Activated naive CD8-positive, alpha-beta T cell (primary cell): ENCODE measurements around the gene GALNS.
A peak's percentile ranks its signal among the peaks of the same experiment; 100 is the strongest.

Experiments used
- H3K27ac Mint-ChIP-seq: one replicate; pipeline ENCODE4 v1.8.0; 2021; ENCODE audit warnings: mixed read lengths
- H3K27me3 Mint-ChIP-seq: one replicate; pipeline ENCODE4 v1.8.0; 2021; ENCODE audit warnings: mixed read lengths
- H3K36me3 Mint-ChIP-seq: one replicate; pipeline ENCODE4 v1.8.0; 2021; ENCODE audit warnings: mixed read lengths
- H3K4me1 Mint-ChIP-seq: one replicate; pipeline ENCODE4 v1.8.0; 2021; ENCODE audit warnings: low read depth, mixed read lengths
- H3K4me3 Mint-ChIP-seq: one replicate; pipeline ENCODE4 v1.8.0; 2021; ENCODE audit warnings: mild to moderate bottlenecking, mixed read lengths
- H3K9me3 Mint-ChIP-seq: one replicate; pipeline ENCODE4 v1.8.0; 2021; ENCODE audit warnings: low read depth, mixed read lengths

GALNS gene

GRCh38 chr16:88807626-88808453, 48.9 kb downstream of the GALNS start:
- Mint-ChIP-seq H3K27ac (no peak overlapping the region), H3K9me3 (no peaks in the 10 kb centered on the region), H3K36me3 (no peaks in the 10 kb centered on the region), H3K4me3 (peak overlapping the region; percentile 10), H3K4me1 (peaks cover 7% of the 10 kb centered on the region), H3K27me3 (no peaks in the 10 kb centered on the region)

GRCh38 chr16:88807142-88807625, 49.6 kb downstream of the GALNS start:
- Mint-ChIP-seq H3K4me1 (peaks cover 8% of the 10 kb centered on the region), H3K9me3 (no peaks in the 10 kb centered on the region), H3K27me3 (no peaks in the 10 kb centered on the region), H3K4me3 (peak overlapping the region; percentile 52), H3K27ac (peak overlapping the region; percentile 61), H3K36me3 (no peaks in the 10 kb centered on the region)

GRCh38 chr16:88806491-88807111, 50.1 kb downstream of the GALNS start:
- Mint-ChIP-seq H3K36me3 (no peaks in the 10 kb centered on the region), H3K4me1 (peaks cover 10% of the 10 kb centered on the region), H3K27me3 (no peaks in the 10 kb centered on the region), H3K9me3 (no peaks in the 10 kb centered on the region), H3K4me3 (no peak overlapping the region), H3K27ac (no peak overlapping the region)

- Mint-ChIP-seq H3K9me3 (no peaks in the 10 kb centered on the region), H3K4me3 (peak overlapping the region; percentile 35), H3K27me3 (no peaks in the 10 kb centered on the region), H3K4me1 (peaks cover 14% of the 10 kb centered on the region), H3K36me3 (no peaks in the 10 kb centered on the region), H3K27ac (no peak overlapping the region)
Measured at GRCh38 chr16:88805887-88806393, 50.8 kb downstream of the GALNS start.

GRCh38 chr16:88805340-88805715, 51.4 kb downstream of the GALNS start:
- peak overlapping the region; percentile 79 for H3K4me3 Mint-ChIP-seq
- no peaks in the 10 kb centered on the region for H3K9me3 Mint-ChIP-seq
- H3K4me1 Mint-ChIP-seq, result peaks cover 17% of the 10 kb centered on the region
- no peaks in the 10 kb centered on the region for H3K27me3 Mint-ChIP-seq
- H3K36me3 Mint-ChIP-seq, result no peaks in the 10 kb centered on the region
- H3K27ac Mint-ChIP-seq, result no peak overlapping the region

GRCh38 chr16:88804552-88805339, 52.0 kb downstream of the GALNS start:
- Mint-ChIP-seq H3K4me1 (peaks cover 19% of the 10 kb centered on the region), H3K36me3 (no peaks in the 10 kb centered on the region), H3K27me3 (no peaks in the 10 kb centered on the region), H3K4me3 (peak overlapping the region; percentile 79), H3K9me3 (no peaks in the 10 kb centered on the region), H3K27ac (peak overlapping the region; percentile 34)

GRCh38 chr16:88804173-88804551, 52.6 kb downstream of the GALNS start:
- Mint-ChIP-seq H3K36me3 (no peaks in the 10 kb centered on the region), H3K4me3 (peak overlapping the region; percentile 79), H3K27ac (peak overlapping the region; percentile 34), H3K4me1 (peaks cover 20% of the 10 kb centered on the region), H3K27me3 (no peaks in the 10 kb centered on the region), H3K9me3 (no peaks in the 10 kb centered on the region)

- Mint-ChIP-seq H3K9me3 (no peaks in the 10 kb centered on the region), H3K27ac (peak within 1 kb of the TSS; percentile 83), H3K4me1 (peaks cover 21% of the 10 kb centered on the region), H3K4me3 (peak within 1 kb of the TSS; percentile 87), H3K36me3 (no peaks in the 10 kb centered on the region), H3K27me3 (no peaks in the 10 kb centered on the region)
Measured at GRCh38 chr16:88803264-88803987, 53.3 kb downstream of the GALNS start, which contains the start of gene CDT1. Gene CDT1 (plus strand): TSS chr16:88803789. CDS start chr16:88803832, 43 bp downstream.

- Mint-ChIP-seq H3K4me3 (no peak overlapping the region), H3K36me3 (no peaks in the 10 kb centered on the region), H3K4me1 (peaks cover 20% of the 10 kb centered on the region), H3K9me3 (no peaks in the 10 kb centered on the region), H3K27me3 (no peaks in the 10 kb centered on the region), H3K27ac (no peak overlapping the region)
Measured at GRCh38 chr16:88800277-88800592, 56.5 kb downstream of the GALNS start.

- Mint-ChIP-seq H3K27ac (no peak overlapping the region), H3K4me3 (no peak overlapping the region), H3K9me3 (no peaks in the 10 kb centered on the region), H3K36me3 (no peaks in the 10 kb centered on the region), H3K4me1 (peaks cover 24% of the 10 kb centered on the region), H3K27me3 (no peaks in the 10 kb centered on the region)
Measured at GRCh38 chr16:88799569-88800276, 57.0 kb downstream of the GALNS start.

- no peaks in the 10 kb centered on the region for H3K36me3 Mint-ChIP-seq
- no peak overlapping the region for H3K4me3 Mint-ChIP-seq
- H3K4me1 Mint-ChIP-seq, result peaks cover 24% of the 10 kb centered on the region
- no peaks in the 10 kb centered on the region for H3K27me3 Mint-ChIP-seq
- H3K27ac Mint-ChIP-seq, result no peak overlapping the region
- H3K9me3 Mint-ChIP-seq, result no peaks in the 10 kb centered on the region
Measured at GRCh38 chr16:88798772-88799455, 57.8 kb downstream of the GALNS start.

- Mint-ChIP-seq H3K4me1 (peaks cover 28% of the 10 kb centered on the region), H3K9me3 (no peaks in the 10 kb centered on the region), H3K36me3 (no peaks in the 10 kb centered on the region), H3K4me3 (no peak overlapping the region), H3K27me3 (no peaks in the 10 kb centered on the region), H3K27ac (no peak overlapping the region)
Measured at GRCh38 chr16:88798073-88798472, 58.7 kb downstream of the GALNS start.

- Mint-ChIP-seq H3K27me3 (no peaks in the 10 kb centered on the region), H3K4me1 (peaks cover 37% of the 10 kb centered on the region), H3K36me3 (no peaks in the 10 kb centered on the region), H3K27ac (no peak overlapping the region), H3K9me3 (no peaks in the 10 kb centered on the region), H3K4me3 (no peak overlapping the region)
Measured at GRCh38 chr16:88796278-88796677, 60.5 kb downstream of the GALNS start.
